ENCODE measurements around the gene BACE2. TPM values are rescaled to one million over a fixed set of nuclear protein-coding genes. Genes with fewer than 3 reads are reported as not detected.

BACE2 gene
- polyA plus RNA-seq, 2 of the 4 experiments (the other 2 are of a cell fraction): 15.2 to 26.0 TPM

DNA sequence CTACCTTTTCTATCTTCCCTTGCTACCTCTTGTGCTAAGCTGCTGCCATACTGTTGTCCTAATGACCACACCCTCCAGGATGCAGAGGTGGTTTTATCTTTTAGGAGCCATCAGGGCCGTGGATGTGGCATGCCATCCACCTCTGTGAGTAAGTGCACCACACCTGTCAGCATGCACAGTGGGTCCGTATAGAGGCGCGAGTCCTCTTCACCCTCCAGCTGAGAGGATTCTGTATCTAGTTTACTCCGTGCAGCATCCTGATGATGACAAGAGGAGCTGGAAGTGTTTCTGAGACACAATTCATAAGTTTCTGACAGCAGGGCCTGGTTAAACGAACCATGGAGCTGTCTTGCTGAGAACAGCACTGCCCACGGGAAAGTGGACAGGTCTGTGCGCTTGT is 159.8 kb downstream of the BACE2 start:
- Histone ChIP-seq H3K27ac (no peak overlapping the region), H3K4me2 (no peak overlapping the region), H3K9me3 (no peaks in the 10 kb centered on the region), H3K4me1 (no peaks in the 10 kb centered on the region), H3K4me3 (no peak overlapping the region)
- WGBS (ENCODE audit: missing lambda C conversion rate): 69% methylated on average over 4 of the region's 8 CpGs
- ATAC-seq: no peak
- TF ChIP-seq, protein P1, sequence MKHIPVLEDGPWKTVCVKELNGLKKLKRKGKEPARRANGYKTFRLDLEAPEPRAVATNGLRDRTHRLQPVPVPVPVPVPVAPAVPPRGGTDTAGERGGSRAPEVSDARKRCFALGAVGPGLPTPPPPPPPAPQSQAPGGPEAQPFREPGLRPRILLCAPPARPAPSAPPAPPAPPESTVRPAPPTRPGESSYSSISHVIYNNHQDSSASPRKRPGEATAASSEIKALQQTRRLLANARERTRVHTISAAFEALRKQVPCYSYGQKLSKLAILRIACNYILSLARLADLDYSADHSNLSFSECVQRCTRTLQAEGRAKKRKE (CRISPR knock-in tag; IDR thresholded peaks at IDR 0.05; ENCODE audit: low read depth): no peak
- TF ChIP-seq TP53 (CRISPR knock-in tag; IDR thresholded peaks at IDR 0.05) (no peak), EHF (CRISPR knock-in tag; IDR thresholded peaks at IDR 0.05) (no peak), SMC3 (IDR thresholded peaks at IDR 0.05) (no peak), KDM5A (IDR thresholded peaks at IDR 0.05) (no peak), EHMT2 (IDR thresholded peaks at IDR 0.05; ENCODE audit: low read depth) (no peak), RCOR1 (IDR thresholded peaks at IDR 0.05; ENCODE audit: low read depth, low read length) (no peak), HOXB13 (CRISPR knock-in tag; IDR thresholded peaks at IDR 0.05; ENCODE audit: low read depth) (no peak), TFCP2L1 (CRISPR knock-in tag; IDR thresholded peaks at IDR 0.05) (no peak), NR3C1 (IDR thresholded peaks at IDR 0.05) (no peak), POLR2A (IDR thresholded peaks at IDR 0.05; ENCODE audit: low read length) (no peak)
- no peak for FAIRE-seq
- DNase-seq (ENCODE audit: low read depth in 1 of 2, low spot score in 1 of 2): no peak
- ChIA-PET CTCF (no interaction called here), POLR2A (no interaction called here)

DNA sequence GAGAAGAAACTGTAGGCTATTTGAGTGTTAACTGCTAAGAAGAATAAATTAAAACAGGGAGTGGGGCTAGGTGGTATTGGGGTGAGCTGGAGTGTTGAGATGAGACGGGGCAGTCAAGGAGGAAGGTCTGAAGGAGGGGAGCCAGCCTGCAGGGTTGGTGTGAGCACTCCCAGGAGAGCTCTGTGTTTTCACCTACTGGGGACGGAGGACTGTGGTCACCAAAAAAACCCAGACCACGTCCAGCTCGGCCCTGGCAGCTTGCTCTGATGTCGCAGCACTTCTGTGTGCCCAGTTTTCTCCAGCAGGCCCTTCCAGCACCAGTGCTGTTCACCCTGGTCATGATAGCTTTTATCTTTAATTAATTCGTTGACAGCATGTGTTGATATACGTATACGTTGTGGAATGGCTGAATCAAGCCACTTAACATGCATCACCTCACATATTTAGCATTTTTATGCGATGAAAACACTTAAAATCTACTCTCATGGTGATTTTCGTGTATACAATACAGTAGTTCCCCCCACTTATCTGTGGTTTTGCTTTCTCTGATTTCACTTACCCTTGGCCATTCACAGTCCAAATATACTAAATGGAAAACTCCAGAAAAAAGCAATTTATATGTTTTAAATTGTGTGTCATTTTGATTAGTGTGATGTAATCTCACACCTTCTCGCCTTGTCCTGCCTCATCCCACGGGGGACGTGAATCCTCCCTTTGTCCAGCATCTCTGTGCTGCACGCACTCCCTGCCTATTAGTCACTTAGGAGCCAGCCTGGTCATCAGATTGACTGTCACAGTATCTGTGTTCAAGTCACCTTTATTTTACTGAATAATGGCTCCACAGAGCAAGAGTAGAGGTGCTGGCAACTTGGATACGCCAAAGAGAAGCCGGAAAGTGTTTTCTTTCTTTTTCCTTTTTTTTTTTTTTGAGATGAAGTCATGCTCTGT is 161.0 kb downstream of the BACE2 start:
- FAIRE-seq: no peak
- Histone ChIP-seq H3K9me3 (no peaks in the 10 kb centered on the region), H3K4me1 (no peaks in the 10 kb centered on the region), H3K27ac (no peak overlapping the region), H3K4me2 (no peak overlapping the region), H3K4me3 (no peak overlapping the region)
- CTCF ChIA-PET: no interaction called here
- no peak for TF ChIP-seq CBX2 (IDR thresholded peaks at IDR 0.05; ENCODE audit: borderline replicate concordance, low read depth)
- TF ChIP-seq NFE2L2 (conservative IDR thresholded peaks at IDR 0.05; ENCODE audit: low read length): no peak
- no peak for TF ChIP-seq MAZ (IDR thresholded peaks at IDR 0.05; ENCODE audit: borderline replicate concordance, low read depth, low read length)
- DNase-seq (ENCODE audit: low read depth in 1 of 2, low spot score in 1 of 2): no peak
- no peak for ATAC-seq
- POLR2A ChIA-PET: no interaction called here
- 45% methylated on average over 16 of the region's 16 CpGs for WGBS (ENCODE audit: missing lambda C conversion rate)

Small RNA genes lying within 50 kb of the gene (small RNA-seq; reads per million reads assigned to genes)
- 0 reads per million in 6 experiments for gene MIR3197

Other genes starting within 250 kb of the BACE2 start
- gene FAM3B, start 148.6 kb downstream of the BACE2 start, polyA plus RNA-seq (2011; rRNA removed): not detected in 2 replicates
- not detected in 3 replicates for gene FAM3B, start 148.6 kb downstream of the BACE2 start, polyA plus RNA-seq (2017; fragmentation: RNase III; extraction: RNeasy Plus Mini Kit Qiagen cat#74134 plus additional on column Dnase treatment)
- 0.13 TPM in 1 of 2 replicates, not detected in the other for gene MX2, start 193.9 kb downstream of the BACE2 start, polyA plus RNA-seq (2011; rRNA removed)
- gene MX2, start 193.9 kb downstream of the BACE2 start, polyA plus RNA-seq (2017; fragmentation: RNase III; extraction: RNeasy Plus Mini Kit Qiagen cat#74134 plus additional on column Dnase treatment): 0.05 TPM in 1 of 3 replicates, not detected in the others